A549 treated with AZD9567 at 1 μM for 4 hours (cell line): ENCODE data around the gene SNU13. TPM values are rescaled to one million over a fixed set of nuclear protein-coding genes. Genes with fewer than 3 reads are reported as not detected.

Experiments
- total RNA-seq: library from RNA; stranded (reverse); fragments of 200-300 nt; extraction: Qiagen RNA extraction; gene quantifications from 5 replicates; pipeline ENCODE4 v1.2.3, GENCODE V29; 2022; ENCODE audit not compliant: insufficient read depth

The SNU13 gene
- total RNA-seq = 101 to 188 TPM (median 175 TPM) in 5 replicates

DNA sequence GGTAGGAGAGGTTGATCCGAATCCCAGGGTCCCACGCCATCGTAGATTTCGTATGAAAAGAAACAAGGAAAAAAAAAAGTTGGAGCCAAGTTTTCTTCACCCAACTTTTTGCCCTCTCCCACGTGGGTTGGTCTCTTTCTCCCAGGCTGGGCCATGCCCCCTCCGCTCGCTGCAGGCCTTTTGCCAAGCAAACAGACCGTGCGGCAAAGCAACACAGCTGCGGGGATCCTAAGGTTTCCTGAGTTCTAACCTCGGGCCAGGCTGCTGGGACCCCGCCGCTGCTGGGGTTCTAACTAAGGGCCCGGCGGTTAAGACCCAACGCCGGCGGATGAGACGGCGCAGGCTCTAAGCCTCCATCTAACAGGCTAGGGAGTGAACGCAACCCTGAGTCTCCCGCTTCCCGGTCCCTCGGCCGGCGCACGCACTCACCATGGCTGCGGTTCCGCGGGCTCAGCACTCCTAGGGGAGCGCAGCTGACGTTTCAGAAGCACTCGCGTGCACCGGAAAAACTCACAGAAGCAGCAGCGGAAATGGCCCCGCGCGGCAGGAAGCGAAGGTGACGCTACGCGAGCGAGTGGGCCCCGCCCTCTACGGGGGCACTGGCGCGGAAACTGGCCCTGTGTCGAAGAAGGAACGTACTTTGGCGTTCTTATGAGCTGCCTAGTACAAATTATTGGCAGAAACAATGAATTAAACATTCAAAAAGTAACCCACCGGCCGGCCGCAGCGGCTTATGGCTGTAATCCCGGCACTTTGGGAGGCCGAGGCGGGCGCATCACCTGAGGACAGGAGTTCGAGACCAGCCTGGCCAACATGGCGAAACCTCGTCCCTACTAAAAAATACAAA is at the start of gene SNU13:
TSS of gene SNU13 (minus strand) at position 503 of the 847 bp plus-strand sequence. CDS start at position 432, 71 bp downstream.

GRCh38 chr22:41699264-41700107 is 10.8 kb upstream of the SNU13 start, which contains the start of gene MEI1:
Gene MEI1, plus strand, starts transcription at chr22:41699503. Its CDS starts 36 bp downstream, at chr22:41699539.

Other genes with a start within 250 kb of the SNU13 start
- gene TOB2, start 242.1 kb downstream of the SNU13 start, total RNA-seq = 23.3 to 30.7 TPM (median 25.6 TPM) in 5 replicates
- gene PHF5A, start 220.2 kb downstream of the SNU13 start, total RNA-seq = 50.9 to 73.5 TPM (median 64.2 TPM) in 5 replicates
- gene ACO2, start 219.8 kb downstream of the SNU13 start, total RNA-seq = 46.5 to 55.5 TPM (median 50.5 TPM) in 5 replicates
- gene POLR3H, start 144.4 kb downstream of the SNU13 start, total RNA-seq = 36.8 to 47.5 TPM (median 41.2 TPM) in 5 replicates
- 1.7 to 2.3 TPM (median 1.9 TPM) in 5 replicates for gene CSDC2, start 127.9 kb downstream of the SNU13 start, total RNA-seq
- gene PMM1, start 99.0 kb downstream of the SNU13 start, total RNA-seq = 17.0 to 32.4 TPM (median 29.6 TPM) in 5 replicates
- 12.9 to 16.5 TPM (median 15.0 TPM) in 5 replicates for gene DESI1, start 67.8 kb downstream of the SNU13 start, total RNA-seq
- 274 to 342 TPM (median 302 TPM) in 5 replicates for gene XRCC6, start 67.6 kb downstream of the SNU13 start, total RNA-seq
- gene MEI1, start 10.6 kb upstream of the SNU13 start, total RNA-seq = not detected in 5 replicates
- gene CCDC134, start 111.8 kb upstream of the SNU13 start, total RNA-seq = 1.7 to 3.8 TPM (median 3.5 TPM) in 5 replicates
- gene SREBF2, start 144.2 kb upstream of the SNU13 start, total RNA-seq = 21.9 to 30.8 TPM (median 28.3 TPM) in 5 replicates
- gene SHISA8, start 226.2 kb upstream of the SNU13 start, total RNA-seq = 0.19 to 0.31 TPM (median 0.25 TPM) in 4 of 5 replicates, not detected in the other
- gene TNFRSF13C, start 237.9 kb upstream of the SNU13 start, total RNA-seq = 0.23 to 0.32 TPM (median 0.25 TPM) in 4 of 5 replicates, not detected in the other